A549 (cell line): ENCODE results near the gene MIOX.

Experiments
- BHLHE40 ChIP-seq: IDR thresholded peaks from 2 replicates; pipeline ENCODE4 v1.6.1; 2012; ENCODE audit warnings: low read depth, low read length, inconsistent platforms
- TF ChIP-seq, protein P1 (sequence below): fragments of 450-650 bp; IDR thresholded peaks from 2 replicates; pipeline ENCODE4 v1.6.1; 2014; ENCODE audit warnings: antibody characterized with exemption
- TF ChIP-seq, protein P2 (sequence below): fragments of >200 bp; sonication (Bioruptor Twin); formaldehyde crosslinking; IDR thresholded peaks from 3 replicates; pipeline ENCODE4 v1.5.1; 2016

DNA sequence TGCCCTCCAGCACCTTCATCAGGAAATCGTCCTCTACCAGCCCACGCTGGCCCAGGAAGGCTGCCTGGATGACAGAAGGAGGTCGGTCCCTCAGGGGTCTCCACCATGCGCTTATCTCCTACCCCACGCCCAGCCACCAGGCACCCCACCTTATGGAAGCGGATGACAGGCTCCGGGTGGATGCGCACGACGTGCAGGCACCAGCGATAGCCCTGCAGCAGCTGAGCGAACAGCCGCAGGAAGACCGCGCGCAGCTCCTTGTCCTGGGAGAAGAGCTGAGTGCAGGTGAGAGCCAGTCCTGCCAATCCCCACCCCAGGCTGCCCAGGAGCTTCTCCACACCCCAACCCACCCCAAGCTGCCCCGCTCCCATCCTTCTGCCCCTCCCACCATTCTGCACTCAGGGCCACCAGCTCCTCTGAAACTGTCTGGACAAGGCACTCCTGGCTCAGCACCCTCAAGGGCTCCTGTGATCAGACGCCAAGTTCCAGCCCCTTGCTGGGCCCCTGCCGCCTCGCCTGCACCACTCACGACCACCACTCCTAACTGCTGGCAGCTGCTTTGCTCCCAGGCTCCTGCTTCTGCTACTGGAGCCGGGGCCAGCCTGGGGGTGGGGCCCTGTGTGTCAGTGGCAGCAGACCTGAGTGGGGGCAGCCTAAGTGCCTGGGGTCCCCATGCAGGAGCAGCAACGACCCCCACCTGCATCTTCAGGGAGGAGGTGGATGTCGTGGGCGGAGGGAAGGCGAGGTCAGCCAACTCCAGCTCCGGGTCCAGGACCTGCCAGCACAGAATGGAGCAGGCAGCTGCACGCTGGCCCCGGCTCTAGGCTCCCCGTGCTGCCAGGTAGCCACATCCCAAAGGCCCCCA, 21.4 kb upstream of the MIOX start:
- TF ChIP-seq, protein P1, sequence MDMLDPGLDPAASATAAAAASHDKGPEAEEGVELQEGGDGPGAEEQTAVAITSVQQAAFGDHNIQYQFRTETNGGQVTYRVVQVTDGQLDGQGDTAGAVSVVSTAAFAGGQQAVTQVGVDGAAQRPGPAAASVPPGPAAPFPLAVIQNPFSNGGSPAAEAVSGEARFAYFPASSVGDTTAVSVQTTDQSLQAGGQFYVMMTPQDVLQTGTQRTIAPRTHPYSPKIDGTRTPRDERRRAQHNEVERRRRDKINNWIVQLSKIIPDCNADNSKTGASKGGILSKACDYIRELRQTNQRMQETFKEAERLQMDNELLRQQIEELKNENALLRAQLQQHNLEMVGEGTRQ: no peak
- TF ChIP-seq BHLHE40: no peak
- TF ChIP-seq, protein P2, sequence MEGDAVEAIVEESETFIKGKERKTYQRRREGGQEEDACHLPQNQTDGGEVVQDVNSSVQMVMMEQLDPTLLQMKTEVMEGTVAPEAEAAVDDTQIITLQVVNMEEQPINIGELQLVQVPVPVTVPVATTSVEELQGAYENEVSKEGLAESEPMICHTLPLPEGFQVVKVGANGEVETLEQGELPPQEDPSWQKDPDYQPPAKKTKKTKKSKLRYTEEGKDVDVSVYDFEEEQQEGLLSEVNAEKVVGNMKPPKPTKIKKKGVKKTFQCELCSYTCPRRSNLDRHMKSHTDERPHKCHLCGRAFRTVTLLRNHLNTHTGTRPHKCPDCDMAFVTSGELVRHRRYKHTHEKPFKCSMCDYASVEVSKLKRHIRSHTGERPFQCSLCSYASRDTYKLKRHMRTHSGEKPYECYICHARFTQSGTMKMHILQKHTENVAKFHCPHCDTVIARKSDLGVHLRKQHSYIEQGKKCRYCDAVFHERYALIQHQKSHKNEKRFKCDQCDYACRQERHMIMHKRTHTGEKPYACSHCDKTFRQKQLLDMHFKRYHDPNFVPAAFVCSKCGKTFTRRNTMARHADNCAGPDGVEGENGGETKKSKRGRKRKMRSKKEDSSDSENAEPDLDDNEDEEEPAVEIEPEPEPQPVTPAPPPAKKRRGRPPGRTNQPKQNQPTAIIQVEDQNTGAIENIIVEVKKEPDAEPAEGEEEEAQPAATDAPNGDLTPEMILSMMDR: no peak
